ENCODE measurements around the gene AR. TPM values are rescaled to one million over a fixed set of nuclear protein-coding genes. Genes with fewer than 3 reads are reported as not detected.

Gene AR
- total RNA-seq, 1 experiment from 2014 or later: 14.8 TPM

DNA sequence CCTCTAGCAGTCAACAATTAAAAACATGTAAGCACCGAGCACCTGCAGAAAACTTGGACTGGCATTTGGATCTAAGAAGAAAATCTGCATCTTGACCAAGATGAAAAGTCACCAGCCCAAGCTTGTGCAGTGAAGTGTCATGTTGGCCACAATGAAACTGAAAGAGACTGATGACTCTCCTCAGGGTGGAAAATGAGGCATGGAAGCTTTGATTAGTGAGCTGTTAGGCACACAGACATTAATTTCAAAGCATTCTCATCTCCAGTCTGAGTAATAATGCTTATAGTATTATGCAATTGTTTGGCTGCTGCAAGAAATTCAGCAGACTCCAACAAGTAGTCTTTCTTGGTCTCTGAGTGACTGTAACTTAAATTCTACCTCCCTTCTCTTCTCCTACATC is 150.1 kb downstream of the AR start:
- no peak for DNase-seq (ENCODE audit: low read depth in 1 of 2, low spot score in 2 of 2)
- Histone ChIP-seq H3K4me1 (replicated peaks) (peaks cover 16% of the 10 kb centered on the region), H3K4me3 (no peak overlapping the region), H3K9me3 (replicated peaks) (no peaks in the 10 kb centered on the region), H3K27ac (no peak overlapping the region), H3K36me3 (no peaks in the 10 kb centered on the region), H3K27me3 (replicated peaks) (no peaks in the 10 kb centered on the region)

DNA sequence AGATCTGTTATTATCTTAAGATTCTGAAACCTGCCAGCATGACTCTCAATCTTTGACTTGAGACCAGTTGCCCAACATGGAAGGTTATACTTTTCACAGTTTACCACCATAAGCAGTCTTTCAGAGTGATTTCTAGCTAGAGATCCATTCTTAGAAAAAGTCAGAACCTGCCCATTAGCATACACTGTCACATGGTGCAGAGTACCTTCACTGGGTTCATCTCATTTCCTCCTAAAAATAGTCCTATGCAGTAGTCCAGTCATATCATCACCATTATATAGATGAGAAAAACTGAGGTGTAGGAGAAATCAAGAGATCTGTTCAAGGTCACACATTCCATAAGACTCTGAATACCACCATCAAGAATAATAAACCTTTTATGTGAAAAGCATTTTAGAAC is 153.6 kb downstream of the AR start:
- no peaks in the 10 kb centered on the region for H3K27me3 ChIP-seq (replicated peaks)

DNA sequence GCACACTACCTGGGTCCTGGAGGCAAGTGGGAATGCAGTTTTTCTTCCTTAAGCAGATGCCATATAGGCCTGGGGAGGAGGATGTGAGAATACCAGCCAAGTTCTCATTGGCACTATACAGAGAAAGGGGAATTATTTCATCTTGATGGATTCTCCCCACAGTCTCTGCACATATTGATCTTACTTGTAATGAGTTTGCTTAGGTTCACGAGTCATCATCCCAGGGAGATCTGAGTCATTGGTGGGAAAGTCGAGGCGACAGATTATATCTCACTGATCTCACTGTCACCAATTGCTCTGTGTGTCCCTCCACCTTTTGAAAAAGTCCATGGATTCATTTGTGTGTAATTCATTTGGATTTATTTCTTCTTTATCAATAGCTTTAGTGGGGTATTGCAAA is 156.8 kb downstream of the AR start:
- Histone ChIP-seq H3K27ac (no peak overlapping the region), H3K27me3 (replicated peaks) (no peaks in the 10 kb centered on the region), H3K4me3 (no peak overlapping the region), H3K9me3 (replicated peaks) (no peaks in the 10 kb centered on the region), H3K36me3 (no peaks in the 10 kb centered on the region), H3K4me1 (replicated peaks) (no peaks in the 10 kb centered on the region)
- no peak for DNase-seq (ENCODE audit: low read depth in 1 of 2, low spot score in 2 of 2)

More for the DNA sequence above, 153.6 kb downstream of the AR start:
- Histone ChIP-seq H3K36me3 (no peaks in the 10 kb centered on the region), H3K4me1 (replicated peaks) (peaks cover 7% of the 10 kb centered on the region), H3K9me3 (replicated peaks) (no peaks in the 10 kb centered on the region), H3K4me3 (no peak overlapping the region), H3K27ac (no peak overlapping the region)
- no peak for DNase-seq (ENCODE audit: low read depth in 1 of 2, low spot score in 2 of 2)

- H3K36me3 ChIP-seq: no peaks in the 10 kb centered on the region; the same call in 1 of the 2 replicates
- H3K4me1 ChIP-seq (replicated peaks): no peaks in the 10 kb centered on the region
- H3K4me3 ChIP-seq: no peak overlapping the region
- H3K9me3 ChIP-seq (replicated peaks): no peaks in the 10 kb centered on the region
- H3K27me3 ChIP-seq (replicated peaks): no peaks in the 10 kb centered on the region
- DNase-seq (ENCODE audit: low read depth in 1 of 2, low spot score in 2 of 2): no peak
- no peak overlapping the region for H3K27ac ChIP-seq
Measured at GRCh38 chrX:67714004-67714403, 170.2 kb downstream of the AR start.

- no peaks in the 10 kb centered on the region; the same call in 1 of the 2 replicates for H3K36me3 ChIP-seq
- DNase-seq (ENCODE audit: low read depth in 1 of 2, low spot score in 2 of 2): no peak
- H3K4me3 ChIP-seq: no peak overlapping the region
Measured at GRCh38 chrX:67717571-67717970, 173.8 kb downstream of the AR start.

DNA sequence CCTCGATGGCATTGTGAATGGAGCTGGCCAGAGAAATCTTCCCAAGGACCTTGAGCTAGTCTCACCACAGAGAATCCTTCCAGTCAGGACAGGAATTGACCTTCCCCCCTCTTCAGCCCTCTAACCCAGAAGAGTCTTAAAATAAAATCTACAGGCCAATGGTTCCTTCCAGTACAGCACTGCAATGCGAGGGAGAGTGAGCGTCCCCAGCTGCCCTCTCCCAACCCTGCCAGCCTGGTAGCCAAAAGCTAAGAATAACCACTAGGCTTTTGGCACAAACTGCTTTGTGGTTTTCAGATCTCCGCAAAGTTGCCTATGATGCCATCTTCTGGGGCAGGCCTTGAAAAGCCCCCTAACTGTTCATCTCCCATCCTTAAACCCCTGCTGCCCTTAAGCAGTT is 175.1 kb downstream of the AR start:
- Histone ChIP-seq H3K27ac (no peak overlapping the region), H3K4me1 (replicated peaks) (no peaks in the 10 kb centered on the region), H3K27me3 (replicated peaks) (no peaks in the 10 kb centered on the region), H3K9me3 (replicated peaks) (no peaks in the 10 kb centered on the region), H3K36me3 (no peaks in the 10 kb centered on the region; the same call in 1 of the 2 replicates), H3K4me3 (no peak overlapping the region)
- no peak for DNase-seq (ENCODE audit: low read depth in 1 of 2, low spot score in 2 of 2)

More at GRCh38 chrX:67717571-67717970, 173.8 kb downstream of the AR start:
- H3K4me1 ChIP-seq (replicated peaks): no peaks in the 10 kb centered on the region
- H3K9me3 ChIP-seq (replicated peaks): no peaks in the 10 kb centered on the region
- no peak overlapping the region for H3K27ac ChIP-seq
- H3K27me3 ChIP-seq (replicated peaks): no peaks in the 10 kb centered on the region

DNA sequence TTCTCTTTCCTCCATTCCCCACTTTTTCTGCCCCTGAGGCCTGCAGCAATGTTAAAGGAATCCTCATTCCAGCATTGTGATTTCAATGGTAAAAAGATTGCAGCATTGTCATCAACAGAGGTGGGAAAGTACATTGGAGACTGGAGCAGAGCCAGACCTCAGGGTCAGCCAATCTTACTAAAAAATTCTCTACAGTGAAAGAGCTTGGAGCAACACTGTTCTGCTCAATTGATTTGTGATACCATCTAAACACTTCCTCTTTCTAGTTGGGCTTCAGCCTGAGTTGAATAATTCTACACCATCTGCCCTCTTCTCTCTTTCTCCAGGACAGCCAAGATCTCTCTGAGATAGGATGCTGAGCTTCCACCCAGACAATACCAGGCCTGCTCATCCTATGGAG is 176.5 kb downstream of the AR start:
- H3K4me1 ChIP-seq (replicated peaks): no peaks in the 10 kb centered on the region
- no peak overlapping the region for H3K4me3 ChIP-seq
- H3K9me3 ChIP-seq (replicated peaks): no peaks in the 10 kb centered on the region
- DNase-seq (ENCODE audit: low read depth in 1 of 2, low spot score in 2 of 2): no peak
- H3K27me3 ChIP-seq (replicated peaks): no peaks in the 10 kb centered on the region
- H3K27ac ChIP-seq: no peak overlapping the region
- H3K36me3 ChIP-seq: no peaks in the 10 kb centered on the region

DNA sequence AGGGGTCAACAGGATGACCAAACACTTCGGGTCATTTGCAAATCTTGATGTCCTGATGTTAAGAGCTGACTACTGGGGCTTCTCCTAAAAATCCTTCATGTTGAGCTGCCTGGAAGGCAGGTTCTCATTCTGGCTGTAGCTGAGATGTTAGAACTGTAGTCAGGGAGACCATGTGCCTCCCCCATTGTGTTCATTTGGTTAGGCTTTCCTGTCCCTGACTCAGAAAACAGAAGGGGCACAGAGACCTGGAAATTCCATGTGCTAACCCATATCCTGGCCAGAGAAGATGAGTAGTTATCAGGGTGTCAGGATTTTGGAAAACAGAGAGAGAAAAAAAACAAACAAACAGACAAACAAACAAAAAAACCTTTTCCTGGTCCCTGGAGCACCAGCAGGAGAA is 177.5 kb downstream of the AR start:
- no peaks in the 10 kb centered on the region for H3K27me3 ChIP-seq (replicated peaks)
- H3K27ac ChIP-seq: no peak overlapping the region
- no peaks in the 10 kb centered on the region for H3K36me3 ChIP-seq
- H3K4me1 ChIP-seq (replicated peaks): no peaks in the 10 kb centered on the region
- no peaks in the 10 kb centered on the region for H3K9me3 ChIP-seq (replicated peaks)
- DNase-seq (ENCODE audit: low read depth in 1 of 2, low spot score in 2 of 2): no peak
- H3K4me3 ChIP-seq: no peak overlapping the region

GRCh38 chrX:67723580-67724351 is 179.9 kb downstream of the AR start:
- Histone ChIP-seq H3K27me3 (replicated peaks) (no peaks in the 10 kb centered on the region), H3K27ac (no peak overlapping the region), H3K9me3 (replicated peaks) (no peaks in the 10 kb centered on the region), H3K4me3 (no peak overlapping the region), H3K36me3 (no peaks in the 10 kb centered on the region), H3K4me1 (replicated peaks) (no peaks in the 10 kb centered on the region)
- DNase-seq (ENCODE audit: low read depth in 1 of 2, low spot score in 2 of 2): no peak

DNA sequence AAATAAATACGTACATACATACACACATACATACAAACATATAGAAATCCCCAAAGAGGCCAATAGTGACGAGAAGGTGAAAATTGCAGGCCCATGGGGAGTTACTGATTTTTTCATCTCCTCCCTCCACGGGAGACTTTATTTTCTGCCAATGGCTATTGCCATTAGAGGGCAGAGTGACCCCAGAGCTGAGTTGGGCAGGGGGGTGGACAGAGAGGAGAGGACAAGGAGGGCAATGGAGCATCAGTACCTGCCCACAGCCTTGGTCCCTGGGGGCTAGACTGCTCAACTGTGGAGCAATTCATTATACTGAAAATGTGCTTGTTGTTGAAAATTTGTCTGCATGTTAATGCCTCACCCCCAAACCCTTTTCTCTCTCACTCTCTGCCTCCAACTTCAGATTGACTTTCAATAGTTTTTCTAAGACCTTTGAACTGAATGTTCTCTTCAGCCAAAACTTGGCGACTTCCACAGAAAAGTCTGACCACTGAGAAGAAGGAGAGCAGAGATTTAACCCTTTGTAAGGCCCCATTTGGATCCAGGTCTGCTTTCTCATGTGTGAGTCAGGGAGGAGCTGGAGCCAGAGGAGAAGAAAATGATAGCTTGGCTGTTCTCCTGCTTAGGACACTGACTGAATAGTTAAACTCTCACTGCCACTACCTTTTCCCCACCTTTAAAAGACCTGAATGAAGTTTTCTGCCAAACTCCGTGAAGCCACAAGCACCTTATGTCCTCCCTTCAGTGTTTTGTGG is 180.7 kb downstream of the AR start:
- no peaks in the 10 kb centered on the region for H3K9me3 ChIP-seq (replicated peaks)
- no peaks in the 10 kb centered on the region for H3K4me1 ChIP-seq (replicated peaks)
- H3K36me3 ChIP-seq: no peaks in the 10 kb centered on the region
- H3K4me3 ChIP-seq: no peak overlapping the region
- no peak for DNase-seq (ENCODE audit: low read depth in 1 of 2, low spot score in 2 of 2)
- no peak overlapping the region for H3K27ac ChIP-seq
- no peaks in the 10 kb centered on the region for H3K27me3 ChIP-seq (replicated peaks)

- no peak for DNase-seq (ENCODE audit: low read depth in 1 of 2, low spot score in 2 of 2)
- Histone ChIP-seq H3K36me3 (no peaks in the 10 kb centered on the region), H3K27ac (no peak overlapping the region), H3K4me1 (replicated peaks) (no peaks in the 10 kb centered on the region), H3K4me3 (no peak overlapping the region), H3K9me3 (replicated peaks) (no peaks in the 10 kb centered on the region), H3K27me3 (replicated peaks) (no peaks in the 10 kb centered on the region)
Measured at GRCh38 chrX:67725471-67725870, 181.7 kb downstream of the AR start.

DNA sequence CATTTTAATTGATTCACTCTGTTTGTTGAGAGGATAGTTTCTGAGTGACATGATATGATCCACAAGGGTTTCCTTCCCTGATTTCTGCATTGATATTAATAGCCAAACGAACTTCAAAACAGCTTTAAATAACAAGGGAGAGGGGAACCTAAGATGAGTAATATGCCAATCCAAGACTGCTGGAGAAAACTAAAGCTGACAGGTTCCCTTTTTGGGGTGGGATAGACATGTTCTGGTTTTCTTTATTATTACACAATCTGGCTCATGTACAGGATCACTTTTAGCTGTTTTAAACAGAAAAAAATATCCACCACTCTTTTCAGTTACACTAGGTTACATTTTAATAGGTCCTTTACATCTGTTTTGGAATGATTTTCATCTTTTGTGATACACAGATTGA is 182.2 kb downstream of the AR start:
- H3K4me3 ChIP-seq: no peak overlapping the region
- H3K27ac ChIP-seq: no peak overlapping the region
- no peaks in the 10 kb centered on the region for H3K27me3 ChIP-seq (replicated peaks)
- no peak for DNase-seq (ENCODE audit: low read depth in 1 of 2, low spot score in 2 of 2)
- no peaks in the 10 kb centered on the region for H3K36me3 ChIP-seq
- no peaks in the 10 kb centered on the region for H3K4me1 ChIP-seq (replicated peaks)
- H3K9me3 ChIP-seq (replicated peaks): no peaks in the 10 kb centered on the region

DNA sequence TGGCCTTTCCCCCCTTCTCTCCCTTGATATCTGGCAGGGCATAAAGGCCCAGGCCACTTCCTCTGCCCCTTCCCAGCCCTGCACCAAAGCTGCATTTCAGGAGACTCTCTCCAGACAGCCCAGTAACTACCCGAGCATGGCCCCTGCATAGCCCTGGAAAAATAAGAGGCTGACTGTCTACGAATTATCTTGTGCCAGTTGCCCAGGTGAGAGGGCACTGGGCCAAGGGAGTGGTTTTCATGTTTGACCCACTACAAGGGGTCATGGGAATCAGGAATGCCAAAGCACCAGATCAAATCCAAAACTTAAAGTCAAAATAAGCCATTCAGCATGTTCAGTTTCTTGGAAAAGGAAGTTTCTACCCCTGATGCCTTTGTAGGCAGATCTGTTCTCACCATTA is 183.8 kb downstream of the AR start:
- Histone ChIP-seq H3K9me3 (replicated peaks) (no peaks in the 10 kb centered on the region), H3K27me3 (replicated peaks) (no peaks in the 10 kb centered on the region), H3K4me3 (no peak overlapping the region), H3K27ac (no peak overlapping the region), H3K36me3 (no peaks in the 10 kb centered on the region), H3K4me1 (replicated peaks) (no peaks in the 10 kb centered on the region)
- DNase-seq (ENCODE audit: low read depth in 1 of 2, low spot score in 2 of 2): no peak

DNA sequence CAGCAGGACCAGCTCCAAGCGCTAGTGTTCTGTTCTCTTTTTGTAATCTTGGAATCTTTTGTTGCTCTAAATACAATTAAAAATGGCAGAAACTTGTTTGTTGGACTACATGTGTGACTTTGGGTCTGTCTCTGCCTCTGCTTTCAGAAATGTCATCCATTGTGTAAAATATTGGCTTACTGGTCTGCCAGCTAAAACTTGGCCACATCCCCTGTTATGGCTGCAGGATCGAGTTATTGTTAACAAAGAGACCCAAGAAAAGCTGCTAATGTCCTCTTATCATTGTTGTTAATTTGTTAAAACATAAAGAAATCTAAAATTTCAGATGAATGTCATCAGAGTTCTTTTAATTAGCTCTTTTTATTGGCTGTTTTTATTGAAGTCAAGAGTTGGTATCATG is 186.5 kb downstream of the AR start:
- Histone ChIP-seq H3K4me1 (replicated peaks) (no peaks in the 10 kb centered on the region), H3K36me3 (no peaks in the 10 kb centered on the region), H3K4me3 (no peak overlapping the region), H3K27me3 (replicated peaks) (no peaks in the 10 kb centered on the region), H3K9me3 (replicated peaks) (no peaks in the 10 kb centered on the region), H3K27ac (no peak overlapping the region)
- DNase-seq (ENCODE audit: low read depth in 1 of 2, low spot score in 2 of 2): no peak
